Keratinocyte (primary cell): ENCODE data around the gene ZHX3. TPM values are rescaled to one million over a fixed set of nuclear protein-coding genes. Genes with fewer than 3 reads are reported as not detected.

Experiments used
- DNase-seq: peaks from one replicate; pipeline ENCODE4 v3.0.0-alpha.2; 2011; ENCODE audit warnings: low read depth, missing footprints, low spot score
- FAIRE-seq: peaks from 2 replicates; lab custom pipeline; 2011; peaks lifted over from hg19 to GRCh38; lab: Jason Lieb, UNC
- H2AFZ ChIP-seq: 2 replicates; pipeline ENCODE4 v1.6.0; 2012; ENCODE audit warnings: low read length, control low read depth, inconsistent platforms; ENCODE audit not compliant: control insufficient read depth
- H3K27ac ChIP-seq: 2 replicates; pipeline ENCODE4 v1.5.1; 2011; ENCODE audit warnings: low read length; ENCODE audit not compliant: control insufficient read depth, insufficient read depth
- H3K27me3 ChIP-seq: 3 replicates; pipeline ENCODE4 v1.6.0; 2011; ENCODE audit warnings: low read length; ENCODE audit not compliant: control insufficient read depth, insufficient read depth; ENCODE audit errors: extremely low read depth
- H3K36me3 ChIP-seq, 2 experiments: 2 replicates in 1 of 2; 3 replicates in 1 of 2; pipeline ENCODE4 v1.5.1; 2011; ENCODE audit warnings: low read length in 2 of 2, mild to moderate bottlenecking in 1 of 2; ENCODE audit not compliant: control insufficient read depth in 2 of 2, insufficient read depth in 2 of 2; ENCODE audit errors: extremely low read depth in 1 of 2
- H3K4me1 ChIP-seq: 3 replicates; pipeline ENCODE4 v1.5.1; 2011; ENCODE audit warnings: low read length; ENCODE audit not compliant: control insufficient read depth, insufficient read depth; ENCODE audit errors: extremely low read depth
- H3K4me2 ChIP-seq: 3 replicates; pipeline ENCODE4 v1.6.0; 2011; ENCODE audit warnings: low read depth, low read length; ENCODE audit not compliant: control insufficient read depth, insufficient read depth; ENCODE audit errors: extremely low read depth
- H3K4me3 ChIP-seq, 3 experiments: fragments of 200-600 bp in 1 of 3; sonication (generic) in 1 of 3; 2 replicates in 2 of 3; 3 replicates in 1 of 3; pipeline ENCODE4 v1.5.1; 2011 to 2016; ENCODE audit warnings: low read length in 3 of 3, mild to moderate bottlenecking in 3 of 3, control low read depth in 2 of 3, inconsistent platforms in 1 of 3, low read depth in 1 of 3, mixed read lengths in 1 of 3, mixed run types in 1 of 3, moderate library complexity in 1 of 3; ENCODE audit not compliant: control insufficient read depth in 2 of 3, insufficient read depth in 2 of 3; ENCODE audit errors: extremely low read depth in 1 of 3
- H3K79me2 ChIP-seq: 2 replicates; pipeline ENCODE4 v1.6.0; 2012; ENCODE audit warnings: low read length; ENCODE audit not compliant: control insufficient read depth, insufficient read depth
- H3K9ac ChIP-seq: 3 replicates; pipeline ENCODE4 v1.6.0; 2011; ENCODE audit warnings: low read length; ENCODE audit not compliant: control insufficient read depth, insufficient read depth; ENCODE audit errors: extremely low read depth
- H3K9me1 ChIP-seq: 3 replicates; pipeline ENCODE4 v1.6.0; 2011; ENCODE audit warnings: low read length; ENCODE audit not compliant: control insufficient read depth, insufficient read depth; ENCODE audit errors: extremely low read depth
- H3K9me3 ChIP-seq: 2 replicates; pipeline ENCODE4 v1.5.1; 2012; ENCODE audit warnings: low read depth, low read length; ENCODE audit not compliant: control insufficient read depth
- H4K20me1 ChIP-seq: 3 replicates; pipeline ENCODE4 v1.6.0; 2011; ENCODE audit warnings: low read length; ENCODE audit not compliant: control insufficient read depth, insufficient read depth; ENCODE audit errors: extremely low read depth
- CTCF ChIP-seq, 3 experiments: IDR thresholded peaks in 1 of 3; conservative IDR thresholded peaks in 1 of 3; optimal IDR thresholded peaks in 1 of 3; 2 replicates in 2 of 3; 3 replicates in 1 of 3; pipeline versions ENCODE3 to v1.5.1; 2011; ENCODE audit warnings: low read length in 3 of 3, mild to moderate bottlenecking in 3 of 3, moderate library complexity in 2 of 3, control low read depth in 1 of 3, inconsistent platforms in 1 of 3; ENCODE audit not compliant: insufficient read depth in 2 of 3; ENCODE audit errors: extremely low read depth in 1 of 3
- EZH2 ChIP-seq: IDR thresholded peaks from one replicate; pipeline ENCODE4 v1.6.1; 2012; ENCODE audit warnings: inconsistent platforms, mild to moderate bottlenecking, low read length, moderate library complexity
- dilution Hi-C: fragments of 300-500 bp; cut with MboI; formaldehyde crosslinking; loops from one replicate; pipeline ENCODE4 v1.7.0; 2020; ENCODE audit warnings: low sequenced_read_pairs; ENCODE audit not compliant: extremely low pct_ligation_motif_present
- polyA plus RNA-seq, 5 experiments: library from polyadenylated mRNA; depleted of rRNA in 3 of 5; stranded (reverse) in 3 of 5; stranded (forward) in 1 of 5; unstranded in 1 of 5; fragments of >200 nt; gene quantifications; 1 replicate in 1 of 5; 2 replicates in 3 of 5; 3 replicates in 1 of 5; pipeline versions ENCODE4 v1.2.1 to v1.2.3, GENCODE V29; 2011 to 2012; ENCODE audit warnings: missing spikeins in 2 of 5, low read depth in 1 of 5, low replicate concordance in 1 of 5

Gene ZHX3
- polyA plus RNA-seq, 1 donor (not counting 4 experiments of a cell fraction or from before 2014, with no cell fraction given), result 16.5 TPM

- Histone ChIP-seq H3K9me1 (no peaks in the 10 kb centered on the region), H3K9ac (no peak overlapping the region), H2AFZ (no peak overlapping the region), H3K9me3 (no peaks in the 10 kb centered on the region), H3K4me2 (no peak overlapping the region), H3K79me2 (peaks cover 9% of the 10 kb centered on the region), H3K27ac (no peak overlapping the region), H4K20me1 (no peaks in the 10 kb centered on the region), H3K4me3 (no peak overlapping the region), H3K36me3 (peaks cover 15 to 31% of the 10 kb centered on the region in 2 experiments), H3K4me1 (peaks cover 4% of the 10 kb centered on the region), H3K27me3 (no peaks in the 10 kb centered on the region)
- FAIRE-seq, result no peak
- DNase-seq, result no peak
- dilution Hi-C loops, result no loop called here
- TF ChIP-seq CTCF (optimal IDR thresholded peaks at IDR 0.05 in 1 of 3, IDR thresholded peaks at IDR 0.05 in 1 of 3, conservative IDR thresholded peaks at IDR 0.05 in 1 of 3; ENCODE audit: extremely low read depth in 1 of 3, insufficient read depth in 2 of 3, low read length in 3 of 3) (no peak), EZH2 (no peak)
Observed at GRCh38 chr20:41347523-41348429, 30.2 kb upstream of the ZHX3 start.

GRCh38 chr20:41345729-41346067, 28.2 kb upstream of the ZHX3 start:
- Histone ChIP-seq H4K20me1 (no peaks in the 10 kb centered on the region), H3K36me3 (peaks cover 15 to 23% of the 10 kb centered on the region in 2 experiments), H3K27ac (no peak overlapping the region), H3K9me3 (no peaks in the 10 kb centered on the region), H3K79me2 (peaks cover 18% of the 10 kb centered on the region), H3K4me1 (peaks cover 11% of the 10 kb centered on the region), H2AFZ (no peak overlapping the region), H3K4me2 (no peak overlapping the region), H3K9me1 (no peaks in the 10 kb centered on the region), H3K27me3 (no peaks in the 10 kb centered on the region), H3K9ac (no peak overlapping the region), H3K4me3 (no peak overlapping the region)
- dilution Hi-C loops, result no loop called here
- FAIRE-seq (no peak), DNase-seq (no peak)
- no peak for TF ChIP-seq CTCF (optimal IDR thresholded peaks at IDR 0.05 in 1 of 3, IDR thresholded peaks at IDR 0.05 in 1 of 3, conservative IDR thresholded peaks at IDR 0.05 in 1 of 3; ENCODE audit: extremely low read depth in 1 of 3, insufficient read depth in 2 of 3, low read length in 3 of 3)
- TF ChIP-seq EZH2, result no peak
